Astrocyte (in vitro differentiated cells and primary cell): ENCODE results near the gene ZNF77.

Experiments
- EZH2 ChIP-seq: IDR thresholded peaks from 2 replicates; pipeline ENCODE4 v1.6.1; 2012; ENCODE audit warnings: mild to moderate bottlenecking, low read length, inconsistent platforms; ENCODE audit not compliant: insufficient read depth
- TF ChIP-seq, protein P1 (sequence below): IDR thresholded peaks from 2 replicates; pipeline ENCODE4 v1.5.1; 2011; ENCODE audit warnings: low read depth, mild to moderate bottlenecking, inconsistent platforms, low read length, moderate library complexity; ENCODE audit not compliant: insufficient read depth

DNA sequence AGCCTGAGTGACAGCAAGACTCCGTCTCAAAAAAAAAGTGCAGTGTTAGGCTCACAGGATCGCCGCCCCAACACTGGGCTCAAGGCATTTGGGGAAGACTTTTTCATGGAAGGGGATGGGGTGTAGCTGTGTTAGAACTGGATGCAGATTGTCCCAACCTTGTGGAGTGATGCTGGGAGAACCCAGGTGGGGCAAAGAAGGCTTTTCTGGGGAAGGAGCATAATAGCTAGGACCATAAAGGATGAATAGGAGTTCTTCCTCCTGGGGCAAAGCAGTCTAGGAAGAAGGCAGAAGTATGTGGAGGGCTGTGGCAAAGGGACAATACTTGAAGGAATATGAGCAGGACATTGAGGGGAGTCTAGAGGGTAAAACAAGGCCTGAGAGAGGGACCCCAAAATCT, 43.8 kb upstream of the ZNF77 start:
- TF ChIP-seq, protein P1, sequence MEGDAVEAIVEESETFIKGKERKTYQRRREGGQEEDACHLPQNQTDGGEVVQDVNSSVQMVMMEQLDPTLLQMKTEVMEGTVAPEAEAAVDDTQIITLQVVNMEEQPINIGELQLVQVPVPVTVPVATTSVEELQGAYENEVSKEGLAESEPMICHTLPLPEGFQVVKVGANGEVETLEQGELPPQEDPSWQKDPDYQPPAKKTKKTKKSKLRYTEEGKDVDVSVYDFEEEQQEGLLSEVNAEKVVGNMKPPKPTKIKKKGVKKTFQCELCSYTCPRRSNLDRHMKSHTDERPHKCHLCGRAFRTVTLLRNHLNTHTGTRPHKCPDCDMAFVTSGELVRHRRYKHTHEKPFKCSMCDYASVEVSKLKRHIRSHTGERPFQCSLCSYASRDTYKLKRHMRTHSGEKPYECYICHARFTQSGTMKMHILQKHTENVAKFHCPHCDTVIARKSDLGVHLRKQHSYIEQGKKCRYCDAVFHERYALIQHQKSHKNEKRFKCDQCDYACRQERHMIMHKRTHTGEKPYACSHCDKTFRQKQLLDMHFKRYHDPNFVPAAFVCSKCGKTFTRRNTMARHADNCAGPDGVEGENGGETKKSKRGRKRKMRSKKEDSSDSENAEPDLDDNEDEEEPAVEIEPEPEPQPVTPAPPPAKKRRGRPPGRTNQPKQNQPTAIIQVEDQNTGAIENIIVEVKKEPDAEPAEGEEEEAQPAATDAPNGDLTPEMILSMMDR: no peak
- TF ChIP-seq EZH2: no peak
